GM12878 (cell line): ENCODE measurements around the gene IL23R. TPM values are rescaled to one million over a fixed set of nuclear protein-coding genes. Genes with fewer than 3 reads are reported as not detected.

ENCODE experiments used
- ATAC-seq: fragments of 200-7000 bp; cut with Tn5 transposase; 3 replicates; pipeline ENCODE4 v1.9.1; 2020; ENCODE audit warnings: mild to moderate bottlenecking, moderate library complexity
- BruUV-seq: library from RNA; stranded (reverse); fragments of 400-500 nt; replicated peaks from 2 replicates; lab custom pipeline; 2021; lab: Mats Ljungman, UMichigan
- CTCF ChIA-PET: fragments of 300-600 bp; sonication (Branson Sonifier 250); formaldehyde crosslinking; extraction: SDS; loops from one replicate; lab custom pipeline; 2021; ENCODE audit warnings: inconsistent platforms; lab: Yijun Ruan, JAX
- POLR2A ChIA-PET: fragments of 350-600 bp; formaldehyde crosslinking; extraction: SDS; loops from one replicate; lab custom pipeline; 2021; ENCODE audit warnings: inconsistent platforms; lab: Charles Lee
- RAD21 ChIA-PET: fragments of 300-600 bp; sonication (Branson Sonifier 250); formaldehyde crosslinking; loops from one replicate; lab custom pipeline; 2023; ENCODE audit warnings: antibody characterized with exemption; ENCODE audit not compliant: unreplicated experiment; lab: Charles Lee
- SMC1A ChIA-PET: fragments of 300-600 bp; sonication (Branson Sonifier 250); formaldehyde crosslinking; loops from one replicate; lab custom pipeline; 2023; ENCODE audit not compliant: unreplicated experiment, uncharacterized antibody; lab: Charles Lee
- DNase-seq: peaks from one replicate; pipeline ENCODE4 v3.0.0-alpha.2; 2011; ENCODE audit warnings: low read depth, low spot score
- FAIRE-seq: peaks from 3 replicates; lab custom pipeline; 2011; peaks lifted over from hg19 to GRCh38; lab: Jason Lieb, UNC
- H2AFZ ChIP-seq: 2 replicates; pipeline ENCODE4 v1.6.0; 2011; ENCODE audit warnings: low read depth, low read length, control low read depth; ENCODE audit not compliant: control insufficient read depth
- H3K27ac ChIP-seq: 2 replicates; pipeline ENCODE4 v1.5.1; 2011; ENCODE audit warnings: control low read depth; ENCODE audit not compliant: control insufficient read depth, insufficient read depth
- H3K27me3 ChIP-seq, 2 experiments: replicated peaks in 1 of 2; 2 replicates each; pipeline versions ENCODE4 v1.6.0 to v1.6.1; 2011; ENCODE audit warnings: low read length in 1 of 2; ENCODE audit not compliant: control insufficient read depth in 2 of 2, insufficient read depth in 2 of 2
- H3K36me3 ChIP-seq, 2 experiments: 2 replicates each; pipeline ENCODE4 v1.5.1; 2011; ENCODE audit warnings: low read length in 1 of 2; ENCODE audit not compliant: control insufficient read depth in 2 of 2, insufficient read depth in 2 of 2
- H3K4me1 ChIP-seq: 2 replicates; pipeline ENCODE4 v1.6.1; 2011; ENCODE audit warnings: mild to moderate bottlenecking, low read length, moderate library complexity, mixed read lengths; ENCODE audit not compliant: control insufficient read depth, insufficient read depth
- H3K4me2 ChIP-seq: 2 replicates; pipeline ENCODE4 v1.6.0; 2011; ENCODE audit warnings: control low read depth; ENCODE audit not compliant: control insufficient read depth, insufficient read depth
- H3K4me3 ChIP-seq: fragments of 200-600 bp; sonication (generic); 2 replicates; pipeline ENCODE4 v1.5.1; 2016
- H3K79me2 ChIP-seq: 2 replicates; pipeline ENCODE4 v1.6.0; 2011; ENCODE audit warnings: low read length; ENCODE audit not compliant: control insufficient read depth, insufficient read depth
- H3K9ac ChIP-seq: 2 replicates; pipeline ENCODE4 v1.8.0; 2011; ENCODE audit warnings: low read length, control low read depth, mixed read lengths; ENCODE audit not compliant: control insufficient read depth, insufficient read depth
- H3K9me3 ChIP-seq: replicated peaks from 3 replicates; pipeline ENCODE4 v1.5.1; 2011; ENCODE audit warnings: mild to moderate bottlenecking, low read length; ENCODE audit not compliant: control insufficient read depth, insufficient read depth
- H4K20me1 ChIP-seq: 2 replicates; pipeline ENCODE4 v1.6.0; 2011; ENCODE audit not compliant: control insufficient read depth, insufficient read depth
- ATF7 ChIP-seq: fragments of 450-650 bp; IDR thresholded peaks from 2 replicates; pipeline ENCODE4 v1.6.1; 2016; ENCODE audit warnings: low read depth, mild to moderate bottlenecking
- BRCA1 ChIP-seq: IDR thresholded peaks from 2 replicates; pipeline ENCODE4 v1.6.1; 2011; ENCODE audit warnings: low read depth, low read length, improper control_type of control experiment
- CBX5 ChIP-seq: sonication (generic); IDR thresholded peaks from 2 replicates; pipeline ENCODE4 v1.6.1; 2016; ENCODE audit warnings: low read depth, moderate library complexity, mild to moderate bottlenecking, inconsistent platforms
- IKZF2 ChIP-seq, 2 experiments: fragments of 450-650 bp; IDR thresholded peaks; 2 replicates each; pipeline ENCODE4 v1.6.1; 2017; ENCODE audit warnings: mild to moderate bottlenecking in 2 of 2, moderate library complexity in 2 of 2
- KLF5 ChIP-seq: fragments of 450-650 bp; IDR thresholded peaks from 2 replicates; pipeline ENCODE4 v1.6.1; 2014; ENCODE audit warnings: mild to moderate bottlenecking; ENCODE audit not compliant: partially characterized antibody
- POLR2AphosphoS5 ChIP-seq: IDR thresholded peaks from 2 replicates; pipeline ENCODE4 v1.6.1; 2011; ENCODE audit warnings: mild to moderate bottlenecking, low read length, inconsistent platforms
- RB1 ChIP-seq: fragments of 450-650 bp; formaldehyde crosslinking; IDR thresholded peaks from 2 replicates; pipeline ENCODE4 v1.6.1; 2017; ENCODE audit warnings: mild to moderate bottlenecking, borderline replicate concordance
- RUNX3 ChIP-seq: IDR thresholded peaks from 2 replicates; pipeline ENCODE4 v1.6.1; 2012; ENCODE audit warnings: low read length, inconsistent platforms
- SIN3A ChIP-seq: IDR thresholded peaks from 2 replicates; pipeline ENCODE4 v1.6.1; 2012; ENCODE audit warnings: low read depth, low read length, improper control_type of control experiment
- SMAD5 ChIP-seq: IDR thresholded peaks from 2 replicates; pipeline ENCODE4 v1.6.1; 2016; ENCODE audit warnings: antibody characterized with exemption, low read depth
- STAT1 ChIP-seq: fragments of 450-650 bp; conservative IDR thresholded peaks from 2 replicates; pipeline ENCODE4 v1.6.1; 2014; ENCODE audit warnings: antibody characterized with exemption, mild to moderate bottlenecking
- SUZ12 ChIP-seq: fragments of 200-600 bp; sonication (generic); IDR thresholded peaks from one replicate; pipeline ENCODE4 v1.6.1; 2018; ENCODE audit warnings: antibody characterized with exemption, mild to moderate bottlenecking; ENCODE audit not compliant: unreplicated experiment
- TARDBP ChIP-seq: IDR thresholded peaks from 2 replicates; pipeline ENCODE4 v1.6.1; 2016; ENCODE audit warnings: borderline replicate concordance
- ZNF24 ChIP-seq: fragments of 450-650 bp; IDR thresholded peaks from 2 replicates; pipeline ENCODE4 v1.6.1; 2017; ENCODE audit warnings: antibody characterized with exemption, mild to moderate bottlenecking
- WGBS: methylation state at CpG from one replicate; pipeline ENCODE4 v1.1.6; 2016; ENCODE audit warnings: low lambda C conversion rate; ENCODE audit not compliant: insufficient replicate concordance, insufficient coverage; ENCODE audit errors: missing lambda C conversion rate; 5-methylcytosine and 5-hydroxymethylcytosine counted together
- in situ Hi-C: fragments of 300-500 bp; cut with MboI; formaldehyde crosslinking; loops from 9 replicates; pipeline ENCODE4 v1.14.3; 2018; ENCODE audit warnings: mixed read lengths
- intact Hi-C: fragments of 100-400 bp; cut with micrococcal nuclease; formaldehyde crosslinking; loops from one replicate; pipeline ENCODE4 v1.14.2; 2022; ENCODE audit not compliant: unreplicated experiment
- polyA plus RNA-seq, 11 experiments: library from polyadenylated mRNA; depleted of rRNA in 4 of 11; unstranded in 6 of 11; stranded (reverse) in 5 of 11; fragments of >200 nt; fragmentation: Nextera tagmentation in 4 of 11; fragmentation: Illumina TruSeq in 1 of 11; extraction: Ambion mirVana in 4 of 11; extraction: Trizol in 1 of 11; gene quantifications; 1 replicate in 1 of 11; 2 replicates in 10 of 11; pipeline versions ENCODE4 v1.2.1 to v1.2.3, GENCODE V29; 2011 to 2016; ENCODE audit warnings: inconsistent platforms in 2 of 11, missing spikeins in 2 of 11, low read depth in 1 of 11
- total RNA-seq, 4 experiments: library from RNA; depleted of rRNA in 3 of 4; stranded (reverse); fragments of >200 nt in 3 of 4; fragmentation: Illumina TruSeq in 1 of 4; extraction: Trizol in 1 of 4; gene quantifications; 2 replicates each; pipeline versions ENCODE4 v1.2.1 to v1.2.3, GENCODE V29; 2013 to 2021
- TF ChIP-seq, protein P1 (sequence below): IDR thresholded peaks from 2 replicates; pipeline ENCODE4 v1.6.1; 2011; ENCODE audit warnings: mild to moderate bottlenecking, low read depth, low read length, moderate library complexity; ENCODE audit not compliant: insufficient replicate concordance
- TF ChIP-seq, protein P2 (sequence below): fragments of 450-650 bp; IDR thresholded peaks from 2 replicates; pipeline ENCODE4 v1.6.1; 2016; ENCODE audit warnings: mild to moderate bottlenecking
- TF ChIP-seq, protein P3 (sequence below): IDR thresholded peaks from 2 replicates; pipeline ENCODE4 v1.6.1; 2011; ENCODE audit warnings: low read depth, low read length, improper control_type of control experiment, borderline replicate concordance
- TF ChIP-seq, protein P4 (sequence below): fragments of 450-650 bp; IDR thresholded peaks from 2 replicates; pipeline ENCODE4 v1.6.1; 2017; ENCODE audit warnings: mild to moderate bottlenecking

IL23R gene
- total and polyA plus RNA-seq, 10 of the 15 experiments (the other 5 are each of a cell fraction or from before 2014, with no cell fraction given): 0.16 to 6.4 (median 0.59) TPM

DNA sequence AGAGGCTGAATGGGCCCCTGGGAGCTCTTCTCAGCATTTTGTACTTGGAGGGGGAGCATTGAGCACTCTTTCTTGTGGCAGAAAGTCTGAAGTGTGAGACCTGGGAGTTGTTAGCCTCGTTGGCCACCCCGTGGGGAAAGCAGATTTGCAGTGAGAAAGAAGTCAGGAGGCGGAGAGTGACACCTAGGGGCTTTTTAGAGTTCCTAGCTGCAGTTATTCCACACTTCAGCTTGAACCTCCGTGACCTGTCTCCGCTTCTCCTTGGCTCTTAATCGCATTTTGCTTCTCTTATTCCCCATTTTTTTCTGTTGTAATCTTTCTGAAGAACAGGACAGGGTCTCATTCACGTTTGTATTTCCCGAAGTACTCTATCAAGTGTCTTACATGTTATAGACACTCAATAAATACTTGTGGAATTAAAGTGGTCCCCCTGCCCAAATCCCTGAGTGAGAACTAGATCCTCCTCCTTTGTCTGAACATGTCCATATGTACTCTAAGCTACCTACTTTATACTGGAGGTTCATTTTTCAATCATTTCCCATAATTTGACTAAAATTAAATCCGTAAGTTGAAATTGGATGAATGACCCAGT, 17.0 kb upstream of the IL23R start (continued):
- TF ChIP-seq, protein P1, sequence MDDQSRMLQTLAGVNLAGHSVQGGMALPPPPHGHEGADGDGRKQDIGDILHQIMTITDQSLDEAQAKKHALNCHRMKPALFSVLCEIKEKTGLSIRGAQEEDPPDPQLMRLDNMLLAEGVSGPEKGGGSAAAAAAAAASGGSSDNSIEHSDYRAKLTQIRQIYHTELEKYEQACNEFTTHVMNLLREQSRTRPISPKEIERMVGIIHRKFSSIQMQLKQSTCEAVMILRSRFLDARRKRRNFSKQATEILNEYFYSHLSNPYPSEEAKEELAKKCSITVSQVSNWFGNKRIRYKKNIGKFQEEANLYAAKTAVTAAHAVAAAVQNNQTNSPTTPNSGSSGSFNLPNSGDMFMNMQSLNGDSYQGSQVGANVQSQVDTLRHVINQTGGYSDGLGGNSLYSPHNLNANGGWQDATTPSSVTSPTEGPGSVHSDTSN: no peak
- TF ChIP-seq, all 136 proteins: peak for 22

DNA sequence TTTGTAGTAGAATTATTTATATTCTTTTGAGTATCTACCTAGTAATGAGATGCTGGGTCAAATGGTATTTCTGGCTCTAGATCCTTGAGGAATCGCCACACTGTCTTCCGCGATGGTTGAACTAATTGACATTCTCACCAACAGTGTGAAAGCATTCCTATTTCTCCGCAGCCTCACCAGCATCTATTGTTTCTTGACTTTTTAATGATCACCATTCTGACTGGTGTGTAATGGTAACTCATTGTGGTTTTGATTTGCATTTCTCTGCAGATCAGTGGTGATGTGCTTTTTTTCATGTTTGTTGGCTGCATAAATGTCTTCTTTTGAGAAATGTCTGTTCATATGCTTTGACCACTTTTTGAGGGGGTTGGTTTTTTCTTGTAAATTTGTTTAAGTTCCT, 15.3 kb upstream of the IL23R start:
- ATAC-seq (0 out of 3 replicates have a peak, but pooled peaks have one; percentile 20), DNase-seq (no peak), FAIRE-seq (no peak)
- ChIA-PET CTCF (interaction anchor here (1.8 to 7.0 kb wide), 5 partner anchors 9 to 385 kb away, joined by 7 to 193 read pairs (median 50); partner anchors contain the start of gene IL23R), POLR2A (no interaction called here), SMC1A (interaction anchor here (1.0 to 7.8 kb wide), 8 partner anchors 11 to 155 kb away, joined by 3 to 212 read pairs (median 24); no protein-coding TSS in a partner anchor), RAD21 (interaction anchor here (0.9 to 4.0 kb wide), 3 partner anchors 19 to 155 kb away, joined by 4 to 102 read pairs (median 10); no protein-coding TSS in a partner anchor)
- Histone ChIP-seq H3K9ac (no peak overlapping the region), H3K79me2 (no peaks in the 10 kb centered on the region), H3K27ac (no peak overlapping the region), H3K4me1 (no peaks in the 10 kb centered on the region), H3K4me2 (no peak overlapping the region), H2AFZ (no peak overlapping the region), H3K4me3 (no peak overlapping the region), H4K20me1 (no peaks in the 10 kb centered on the region), H3K27me3 (no peaks in the 10 kb centered on the region), H3K36me3 (no peaks in the 10 kb centered on the region), H3K9me3 (no peaks in the 10 kb centered on the region)
- no TSS peak for BruUV-seq
- intact Hi-C loops: no loop called here
- 76% methylated on average over 4 of the region's 4 CpGs for WGBS
- in situ Hi-C loops: loop anchor here (25.0 kb wide), 2 partner anchors 764 to 864 kb away; no protein-coding TSS in a partner anchor
- TF ChIP-seq, protein P2, sequence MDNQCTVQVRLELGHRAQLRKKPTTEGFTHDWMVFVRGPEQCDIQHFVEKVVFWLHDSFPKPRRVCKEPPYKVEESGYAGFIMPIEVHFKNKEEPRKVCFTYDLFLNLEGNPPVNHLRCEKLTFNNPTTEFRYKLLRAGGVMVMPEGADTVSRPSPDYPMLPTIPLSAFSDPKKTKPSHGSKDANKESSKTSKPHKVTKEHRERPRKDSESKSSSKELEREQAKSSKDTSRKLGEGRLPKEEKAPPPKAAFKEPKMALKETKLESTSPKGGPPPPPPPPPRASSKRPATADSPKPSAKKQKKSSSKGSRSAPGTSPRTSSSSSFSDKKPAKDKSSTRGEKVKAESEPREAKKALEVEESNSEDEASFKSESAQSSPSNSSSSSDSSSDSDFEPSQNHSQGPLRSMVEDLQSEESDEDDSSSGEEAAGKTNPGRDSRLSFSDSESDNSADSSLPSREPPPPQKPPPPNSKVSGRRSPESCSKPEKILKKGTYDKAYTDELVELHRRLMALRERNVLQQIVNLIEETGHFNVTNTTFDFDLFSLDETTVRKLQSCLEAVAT: 0 out of 2 replicates have a peak, but pooled peaks have one; percentile 35
- TF ChIP-seq SIN3A (no peak), ATF7 (peak; percentile 63), IKZF2 (IDR thresholded peaks at IDR 0.05) (peak; percentile 51 to 60; a peak in 2 of 4 replicates), SUZ12 (no peak), TARDBP (no peak), CBX5 (no peak), POLR2AphosphoS5 (no peak), ZNF24 (no peak), RUNX3 (peak; percentile 70), SMAD5 (no peak), BRCA1 (no peak), KLF5 (no peak), STAT1 (no peak), RB1 (no peak)
- TF ChIP-seq, protein P3, sequence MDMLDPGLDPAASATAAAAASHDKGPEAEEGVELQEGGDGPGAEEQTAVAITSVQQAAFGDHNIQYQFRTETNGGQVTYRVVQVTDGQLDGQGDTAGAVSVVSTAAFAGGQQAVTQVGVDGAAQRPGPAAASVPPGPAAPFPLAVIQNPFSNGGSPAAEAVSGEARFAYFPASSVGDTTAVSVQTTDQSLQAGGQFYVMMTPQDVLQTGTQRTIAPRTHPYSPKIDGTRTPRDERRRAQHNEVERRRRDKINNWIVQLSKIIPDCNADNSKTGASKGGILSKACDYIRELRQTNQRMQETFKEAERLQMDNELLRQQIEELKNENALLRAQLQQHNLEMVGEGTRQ: no peak
- TF ChIP-seq, protein P4, sequence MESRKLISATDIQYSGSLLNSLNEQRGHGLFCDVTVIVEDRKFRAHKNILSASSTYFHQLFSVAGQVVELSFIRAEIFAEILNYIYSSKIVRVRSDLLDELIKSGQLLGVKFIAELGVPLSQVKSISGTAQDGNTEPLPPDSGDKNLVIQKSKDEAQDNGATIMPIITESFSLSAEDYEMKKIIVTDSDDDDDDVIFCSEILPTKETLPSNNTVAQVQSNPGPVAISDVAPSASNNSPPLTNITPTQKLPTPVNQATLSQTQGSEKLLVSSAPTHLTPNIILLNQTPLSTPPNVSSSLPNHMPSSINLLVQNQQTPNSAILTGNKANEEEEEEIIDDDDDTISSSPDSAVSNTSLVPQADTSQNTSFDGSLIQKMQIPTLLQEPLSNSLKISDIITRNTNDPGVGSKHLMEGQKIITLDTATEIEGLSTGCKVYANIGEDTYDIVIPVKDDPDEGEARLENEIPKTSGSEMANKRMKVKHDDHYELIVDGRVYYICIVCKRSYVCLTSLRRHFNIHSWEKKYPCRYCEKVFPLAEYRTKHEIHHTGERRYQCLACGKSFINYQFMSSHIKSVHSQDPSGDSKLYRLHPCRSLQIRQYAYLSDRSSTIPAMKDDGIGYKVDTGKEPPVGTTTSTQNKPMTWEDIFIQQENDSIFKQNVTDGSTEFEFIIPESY: no peak
